NCI-H1694 treated with DMSO at 0.1 percent for 48 hours (cell line): ENCODE results near the gene PITX3.
"Not testable (repeated sequence)": the region's sequence is repeated elsewhere in the genome, so short reads cannot be mapped to it uniquely, and the experiment has no call there.

Source experiments
- DNase-seq: peaks from one replicate; lab custom pipeline; 2025; lab: John Stamatoyannopoulos, UW

Gene PITX3

DNA sequence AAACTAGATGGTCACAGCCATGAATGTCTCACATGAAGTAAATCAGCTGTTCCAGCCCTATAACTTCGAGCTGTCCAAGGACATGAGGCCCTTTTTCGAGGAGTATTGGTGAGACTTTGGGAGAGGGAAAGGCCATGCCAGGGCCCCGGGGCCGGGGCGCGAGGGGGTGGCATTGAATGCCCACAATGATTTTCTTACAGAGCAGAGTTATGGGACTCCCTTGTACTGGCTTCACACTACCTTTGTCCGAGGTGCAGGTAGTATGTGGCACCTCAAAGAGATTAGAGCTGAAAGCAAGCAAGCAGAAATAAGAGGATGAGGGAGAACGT lies 14.8 kb downstream of the PITX3 start:
- DNase-seq: no peak

DNA sequence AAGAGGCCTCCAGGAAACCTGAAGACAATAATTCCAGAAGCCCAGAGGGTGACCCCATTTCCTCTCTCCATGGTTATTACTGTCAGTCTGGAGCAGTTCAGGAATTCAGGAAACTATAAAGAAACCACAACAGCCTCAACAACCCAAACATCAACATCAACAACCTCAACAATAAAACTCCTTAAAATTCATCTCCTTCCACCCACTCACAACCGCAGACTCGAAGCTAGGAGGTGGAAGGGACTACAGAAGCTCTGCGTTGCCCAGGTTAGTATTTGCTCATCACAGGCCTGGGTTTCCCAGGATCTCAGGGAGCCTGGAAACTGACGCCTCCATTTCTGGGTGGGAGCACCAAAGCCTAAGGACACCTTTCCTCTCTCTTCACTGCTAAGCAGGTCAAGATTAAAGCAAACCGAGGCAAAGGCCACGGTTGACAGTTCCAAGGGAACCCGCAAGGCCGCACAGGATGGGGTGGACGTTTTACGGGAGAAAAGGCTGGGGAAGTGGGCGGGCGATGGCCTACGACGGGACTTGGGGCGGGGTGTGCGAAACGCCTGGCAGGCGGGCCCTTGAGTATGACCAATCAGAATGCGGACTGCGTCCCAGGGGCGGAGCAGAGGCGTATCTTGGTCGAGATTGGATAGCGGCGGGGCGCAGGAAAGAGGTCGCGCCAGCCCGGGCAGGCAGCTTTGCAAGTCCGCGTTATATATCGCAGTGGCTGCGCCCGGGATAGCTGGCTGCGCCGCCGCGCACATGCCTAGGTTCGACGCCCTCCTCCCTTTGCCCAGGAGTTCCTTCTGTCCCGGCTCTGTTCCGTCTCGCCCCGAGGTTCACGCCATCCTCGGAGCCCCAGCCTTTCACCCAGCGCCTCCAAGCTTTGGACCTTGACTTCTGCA lies 15.4 kb downstream of the PITX3 start, which contains the start of gene ELOVL3:
TSS of gene ELOVL3 (plus strand) at position 654 of the 896 bp plus-strand sequence. CDS start 250 bp downstream, outside the sequence.
- DNase-seq: no peak

DNA sequence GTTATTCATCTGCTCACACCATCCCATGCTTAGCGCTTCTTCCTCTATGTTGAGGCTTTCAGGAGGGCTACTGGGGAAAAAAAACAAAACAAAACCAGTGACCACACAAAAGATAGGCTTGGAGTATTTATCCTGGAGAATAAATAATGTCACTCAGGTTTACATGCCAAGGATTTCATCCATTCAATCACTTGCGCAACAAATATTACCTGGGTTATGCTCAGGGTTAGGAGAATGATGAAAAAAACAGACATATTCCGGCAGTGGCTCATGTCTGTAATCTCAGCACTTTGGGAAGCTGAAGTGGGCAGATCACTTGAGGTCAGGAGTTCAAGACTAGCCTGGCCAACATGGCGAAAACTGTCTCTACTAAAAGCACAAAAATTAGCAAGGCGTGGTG lies 18.5 kb downstream of the PITX3 start:
- no peak for DNase-seq

DNA sequence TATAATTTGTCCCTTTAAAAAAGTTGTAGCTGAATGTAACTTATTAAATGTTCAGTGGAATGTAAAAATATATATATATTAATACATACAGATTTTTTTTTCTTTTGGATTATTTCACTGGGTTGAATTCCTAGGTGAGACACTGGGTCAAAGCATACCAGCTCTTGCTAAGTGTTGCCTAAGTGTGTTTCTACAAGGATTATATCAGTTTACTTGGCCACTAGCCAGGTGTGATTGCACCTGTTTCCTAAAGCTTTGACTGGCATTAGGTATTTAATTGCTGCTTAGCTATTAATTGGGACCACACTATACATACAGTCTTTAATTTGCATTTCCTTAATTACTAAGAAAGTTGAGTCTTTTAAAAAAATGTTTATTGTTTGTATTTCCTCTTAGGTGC lies 20.7 kb downstream of the PITX3 start:
- no peak for DNase-seq

DNA sequence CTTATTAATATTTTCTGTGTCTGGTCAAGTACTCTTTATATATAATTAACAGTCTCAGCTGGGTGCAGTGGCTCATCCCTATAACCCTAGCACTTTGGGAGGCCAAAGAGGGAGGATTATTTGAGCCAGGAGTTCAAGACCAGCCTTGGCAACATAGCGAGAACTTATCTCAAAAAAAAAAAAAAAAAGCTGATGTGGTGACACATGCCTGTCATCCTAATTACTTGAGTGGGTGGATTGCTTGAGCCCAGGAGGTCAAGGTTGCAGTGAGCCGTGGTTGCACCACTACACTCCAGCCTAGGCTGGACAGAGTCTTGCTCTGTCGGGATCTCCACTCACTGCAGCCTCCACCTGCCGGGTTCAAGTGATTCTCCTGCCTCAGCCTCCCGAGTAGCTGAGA lies 21.9 kb downstream of the PITX3 start:
- no peak for DNase-seq

- DNase-seq: not testable (repeated sequence)
These were observed 27.7 kb downstream of the PITX3 start for GRCh38 chr10:102213599-102213998.

- no peak for DNase-seq
These were observed 29.6 kb downstream of the PITX3 start for GRCh38 chr10:102211615-102212299.

DNA sequence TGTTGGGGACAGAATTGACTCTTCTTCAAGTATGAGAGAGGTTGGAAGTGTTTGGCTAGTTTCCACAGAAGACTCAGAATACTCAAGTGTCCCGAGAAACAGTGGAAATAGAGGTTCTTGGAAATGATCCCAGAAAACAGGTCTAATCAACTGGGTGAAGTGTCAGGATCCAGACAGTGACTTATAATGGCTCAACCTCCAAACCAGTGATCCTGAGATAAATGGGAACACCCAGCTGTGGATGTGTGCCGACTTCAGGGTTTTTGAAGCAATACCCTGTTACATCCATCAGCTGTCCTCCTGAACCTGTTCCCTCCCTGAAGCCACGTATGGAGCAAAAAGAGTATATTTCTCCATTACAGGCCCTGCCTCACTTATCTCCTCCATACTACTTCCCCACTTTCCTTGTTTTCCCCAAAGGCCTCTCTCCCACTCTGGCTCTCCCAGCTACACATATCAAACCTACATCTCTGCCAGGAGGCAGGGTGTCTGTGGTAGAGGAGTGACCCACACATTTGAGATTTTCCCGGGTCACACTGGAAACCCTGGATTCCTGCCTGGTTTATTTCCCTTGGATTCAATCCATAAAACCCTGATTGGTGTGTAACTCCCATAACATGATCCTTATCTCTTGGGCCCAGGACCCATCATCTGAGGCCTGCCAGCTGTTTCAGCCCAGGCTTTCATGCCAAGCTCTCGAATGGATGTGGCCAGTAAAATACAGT lies 32.8 kb downstream of the PITX3 start:
- no peak for DNase-seq

DNA sequence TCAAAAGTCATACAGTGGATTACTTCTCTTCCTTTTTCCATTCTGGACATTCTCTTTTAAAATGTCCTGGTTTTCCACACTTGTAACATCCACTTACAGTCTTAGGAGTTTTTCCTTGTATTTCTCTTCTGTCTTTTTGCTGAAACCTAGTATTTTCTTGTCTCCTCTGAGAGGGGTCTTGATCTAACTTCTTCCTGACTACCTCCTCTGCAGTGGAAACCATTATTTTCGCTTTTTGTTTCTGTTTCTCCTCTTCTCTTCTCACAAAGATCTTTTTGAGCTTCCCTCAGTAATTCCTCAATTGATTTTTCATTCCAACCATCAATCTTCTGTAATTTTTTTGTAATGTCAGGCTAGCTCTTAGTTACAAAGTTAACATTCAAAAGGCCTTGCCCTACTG lies 38.9 kb downstream of the PITX3 start:
- no peak for DNase-seq

GRCh38 chr10:102200751-102201640 lies 40.3 kb downstream of the PITX3 start:
- DNase-seq: no peak

DNA sequence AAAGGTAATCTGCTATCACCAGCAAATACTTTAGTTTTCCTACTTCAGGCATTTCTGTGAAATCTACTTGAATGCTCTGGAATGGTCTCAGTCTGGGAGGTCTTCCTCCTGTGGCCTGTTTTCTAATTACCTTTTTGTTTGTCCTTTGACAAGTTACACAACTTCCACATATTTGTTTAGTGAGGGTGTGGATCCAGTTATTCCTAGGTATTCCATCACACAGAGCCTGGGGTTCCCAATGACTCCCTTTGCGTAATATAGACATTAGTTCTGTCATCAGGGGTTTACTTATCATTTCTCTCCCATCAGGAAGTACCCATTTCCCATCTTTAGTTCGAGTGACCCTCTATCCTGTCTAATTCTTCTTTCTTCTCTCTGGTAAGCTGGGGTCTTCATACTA lies 43.3 kb downstream of the PITX3 start:
- DNase-seq: no peak

- no peak for DNase-seq
These were observed 44.4 kb downstream of the PITX3 start for GRCh38 chr10:102196893-102197292.

DNA sequence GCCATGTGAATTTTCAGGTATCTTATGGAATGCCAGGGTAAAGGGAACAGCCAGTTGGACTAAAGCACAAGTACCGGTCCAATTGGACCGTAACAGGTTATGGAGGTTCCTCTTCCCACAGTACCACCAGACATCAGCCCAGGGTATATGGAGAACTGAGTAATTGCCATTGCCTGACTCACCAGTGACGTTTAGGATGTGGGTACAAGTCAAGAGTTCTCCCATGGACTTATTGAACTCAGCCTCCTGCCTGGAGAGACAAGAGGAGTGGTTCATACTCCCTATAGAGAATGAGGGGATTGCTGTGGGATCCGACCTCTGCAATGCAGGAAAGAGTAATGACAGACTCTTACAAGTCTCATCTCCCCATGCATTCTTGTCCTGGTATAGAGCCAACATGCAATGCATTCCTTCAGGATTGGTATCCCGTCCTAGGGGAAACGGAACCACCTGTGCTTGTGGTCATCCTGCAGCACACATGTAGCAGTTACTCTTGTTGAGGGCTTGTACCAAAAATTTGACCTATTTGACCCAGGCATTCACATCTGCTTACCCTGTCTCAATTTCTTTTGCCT lies 45.9 kb downstream of the PITX3 start:
- DNase-seq: no peak

DNA sequence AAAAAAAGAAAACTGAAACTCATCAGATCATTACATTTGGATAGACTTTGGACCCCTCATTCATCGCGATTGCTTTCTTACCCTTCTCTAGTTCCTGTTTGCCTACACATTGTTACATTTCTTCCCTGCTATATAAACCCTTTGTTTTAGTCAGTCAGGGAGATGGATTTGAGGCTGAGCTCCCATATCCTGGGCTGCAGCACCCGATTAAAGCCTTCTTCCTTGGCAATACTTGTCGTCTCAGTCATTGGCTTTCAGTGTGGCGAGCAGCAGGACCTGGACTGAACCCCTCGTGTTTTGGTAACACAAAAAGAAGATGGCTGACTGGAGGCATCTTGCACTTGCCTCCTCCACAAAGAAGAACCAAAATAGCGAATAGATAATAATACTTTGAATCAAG lies 49.4 kb downstream of the PITX3 start:
- DNase-seq: no peak

- not testable (repeated sequence) for DNase-seq
These were observed 52.1 kb downstream of the PITX3 start for GRCh38 chr10:102188941-102189898.

DNA sequence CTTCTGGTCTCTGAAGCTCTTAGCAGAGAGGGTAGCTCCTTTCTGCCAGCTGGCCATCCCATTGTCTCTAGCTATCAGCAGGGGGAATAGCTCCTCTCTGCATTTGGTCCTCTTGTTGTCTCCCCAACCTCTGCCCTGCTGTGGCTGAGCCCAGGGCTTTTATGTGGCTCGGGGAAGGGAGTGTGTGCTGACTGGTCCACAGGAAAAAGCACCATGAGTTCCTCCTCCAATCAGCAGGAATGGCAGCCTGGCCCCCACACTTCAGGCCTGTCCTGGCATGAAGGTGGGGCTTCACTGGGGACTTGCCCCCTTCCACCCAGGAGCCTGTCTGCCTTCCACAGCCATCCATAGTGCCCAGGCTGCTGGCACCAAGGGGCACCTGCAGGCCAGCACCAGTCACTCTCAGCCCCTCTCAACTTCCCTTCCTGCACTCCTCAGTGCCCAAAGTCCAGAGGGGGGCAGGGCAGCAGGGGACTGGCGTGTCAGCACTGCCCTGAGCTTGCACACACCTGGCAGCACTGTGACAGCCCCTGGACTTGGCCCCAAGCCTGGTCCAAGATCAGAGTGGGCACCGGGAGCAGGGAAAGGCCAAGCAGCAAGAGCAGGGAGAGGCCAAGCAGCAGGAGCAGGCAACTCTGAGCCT lies 52.9 kb downstream of the PITX3 start:
- no peak for DNase-seq

- DNase-seq: no peak
These were observed 55.3 kb downstream of the PITX3 start for GRCh38 chr10:102185811-102186527.

GRCh38 chr10:102185272-102185671 lies 56.0 kb downstream of the PITX3 start:
- no peak for DNase-seq

DNA sequence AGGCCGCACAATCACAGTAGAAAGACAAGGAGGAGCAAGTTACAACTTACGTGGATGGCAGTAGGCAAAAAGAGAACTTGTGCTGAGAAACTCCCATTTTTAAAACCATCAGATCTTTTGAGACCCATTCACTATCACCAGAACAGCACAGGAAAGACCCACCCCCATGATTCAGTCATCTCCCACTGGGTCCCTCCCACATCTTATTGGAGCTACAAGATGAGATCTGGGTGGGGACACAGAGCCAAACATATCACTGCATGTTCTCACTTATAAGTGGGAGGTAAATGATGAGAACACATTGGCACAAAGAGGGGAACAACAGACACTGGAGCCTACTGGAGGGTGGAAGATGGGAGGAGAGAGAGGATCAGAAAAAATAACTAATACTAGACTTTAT lies 56.7 kb downstream of the PITX3 start:
- no peak for DNase-seq
